ENCODE data around the gene SDCCAG8. TPM values are rescaled to one million over a fixed set of nuclear protein-coding genes. Genes with fewer than 3 reads are reported as not detected.
"Not testable (repeated sequence)": the region's sequence is repeated elsewhere in the genome, so short reads cannot be mapped to it uniquely, and the experiment has no call there.

Gene SDCCAG8
- total RNA-seq, 1 donor from 2014 or later, result 105 TPM

DNA sequence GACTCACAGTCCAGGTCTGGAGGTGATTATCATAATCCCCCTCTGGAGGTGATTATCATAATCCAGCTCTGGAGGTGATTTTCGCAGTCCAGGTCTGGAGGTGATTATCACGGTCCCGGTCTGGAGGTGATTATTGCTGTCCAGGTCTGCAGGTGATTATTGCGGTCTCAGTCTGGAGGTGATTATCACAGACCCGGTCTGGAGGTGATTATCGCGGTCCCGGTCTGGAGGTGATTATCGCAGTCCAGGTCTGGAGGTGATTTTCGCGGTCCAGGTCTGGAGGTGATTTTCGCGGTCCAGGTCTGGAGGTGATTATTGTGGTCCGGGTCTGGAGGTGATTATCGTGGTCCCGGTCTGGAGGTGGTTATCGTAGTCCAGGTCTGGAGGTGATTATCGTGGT is 76.6 kb downstream of the SDCCAG8 start:
- no peak for DNase-seq (ENCODE audit: low spot score)

DNA sequence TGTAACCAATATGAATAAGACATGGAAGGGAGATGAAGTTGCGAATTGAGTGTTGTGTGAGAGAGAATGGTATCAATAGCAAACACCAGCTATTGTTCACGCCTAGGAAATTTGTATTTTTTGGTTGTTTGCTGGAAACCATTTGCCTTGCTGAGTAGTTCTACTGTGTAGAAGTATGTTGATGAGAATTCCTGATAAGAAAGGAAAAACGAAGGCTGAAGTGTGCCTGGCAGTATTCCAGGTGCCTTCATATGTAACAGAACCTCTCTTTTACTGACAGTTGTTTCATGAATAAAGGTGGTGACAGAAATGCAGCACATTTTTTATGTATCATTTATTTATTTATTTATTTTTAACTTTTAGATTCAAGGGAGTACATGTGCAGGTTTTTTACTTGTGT is 79.5 kb downstream of the SDCCAG8 start:
- DNase-seq (ENCODE audit: low spot score), result peak; percentile 23

DNA sequence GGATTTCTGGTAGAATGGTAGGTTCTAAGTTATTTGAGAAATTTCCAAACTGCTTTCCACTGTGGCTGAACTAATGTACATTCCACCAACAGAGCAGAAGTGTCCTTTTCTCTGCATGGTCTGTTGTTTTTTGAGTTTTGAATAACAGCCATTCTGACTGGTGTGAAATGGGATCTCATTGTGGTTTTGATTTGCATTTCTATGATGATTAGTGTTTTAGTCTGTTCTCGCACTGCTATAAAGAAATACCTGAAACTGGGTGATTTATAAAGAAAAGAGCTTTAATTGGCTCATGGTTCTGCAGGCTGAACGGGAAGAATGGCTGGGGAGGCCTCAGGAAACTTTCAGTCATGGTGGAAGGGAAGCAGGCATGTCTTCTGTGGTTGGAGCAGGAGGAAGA is 80.3 kb downstream of the SDCCAG8 start:
- DNase-seq (ENCODE audit: low spot score), result no peak

DNA sequence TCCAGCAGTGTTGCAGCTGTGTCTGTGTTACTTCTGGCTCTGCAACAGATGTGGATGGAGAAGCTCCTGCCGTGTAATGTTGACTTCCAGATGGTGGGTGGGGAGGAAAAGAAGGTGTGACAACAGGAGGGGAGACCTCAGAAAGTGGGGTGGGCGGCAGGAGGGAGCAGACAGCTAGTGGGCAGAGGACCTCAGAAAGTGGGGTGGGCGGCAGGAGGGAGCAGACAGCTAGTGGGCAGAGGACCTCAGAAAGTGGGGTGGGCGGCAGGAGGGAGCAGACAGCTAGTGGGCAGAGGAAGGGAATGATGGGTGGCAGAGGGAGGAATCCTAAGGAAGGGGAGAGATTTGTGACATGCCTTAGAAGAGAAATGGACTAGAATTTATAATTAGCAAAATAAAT is 83.0 kb downstream of the SDCCAG8 start:
- DNase-seq (ENCODE audit: low spot score), result not testable (repeated sequence)

DNA sequence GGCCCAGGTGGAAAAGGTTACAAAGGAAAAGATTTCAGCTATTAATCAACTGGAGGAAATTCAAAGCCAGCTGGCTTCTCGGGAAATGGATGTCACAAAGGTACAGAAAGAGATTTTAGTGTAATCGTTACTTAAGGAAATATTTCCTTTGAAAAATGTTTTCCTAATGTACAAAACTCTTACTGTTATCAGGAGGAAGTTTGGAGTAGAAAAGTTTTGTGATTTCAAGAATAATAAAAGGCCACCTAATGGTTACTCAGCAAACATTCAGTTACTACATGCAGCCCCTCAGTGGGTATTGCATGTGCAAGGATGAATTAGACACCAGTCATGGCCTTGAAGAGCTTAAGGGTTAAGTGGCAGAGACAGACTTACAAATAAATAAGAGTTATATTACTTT is 85.2 kb downstream of the SDCCAG8 start:
- DNase-seq (ENCODE audit: low spot score), result no peak

DNA sequence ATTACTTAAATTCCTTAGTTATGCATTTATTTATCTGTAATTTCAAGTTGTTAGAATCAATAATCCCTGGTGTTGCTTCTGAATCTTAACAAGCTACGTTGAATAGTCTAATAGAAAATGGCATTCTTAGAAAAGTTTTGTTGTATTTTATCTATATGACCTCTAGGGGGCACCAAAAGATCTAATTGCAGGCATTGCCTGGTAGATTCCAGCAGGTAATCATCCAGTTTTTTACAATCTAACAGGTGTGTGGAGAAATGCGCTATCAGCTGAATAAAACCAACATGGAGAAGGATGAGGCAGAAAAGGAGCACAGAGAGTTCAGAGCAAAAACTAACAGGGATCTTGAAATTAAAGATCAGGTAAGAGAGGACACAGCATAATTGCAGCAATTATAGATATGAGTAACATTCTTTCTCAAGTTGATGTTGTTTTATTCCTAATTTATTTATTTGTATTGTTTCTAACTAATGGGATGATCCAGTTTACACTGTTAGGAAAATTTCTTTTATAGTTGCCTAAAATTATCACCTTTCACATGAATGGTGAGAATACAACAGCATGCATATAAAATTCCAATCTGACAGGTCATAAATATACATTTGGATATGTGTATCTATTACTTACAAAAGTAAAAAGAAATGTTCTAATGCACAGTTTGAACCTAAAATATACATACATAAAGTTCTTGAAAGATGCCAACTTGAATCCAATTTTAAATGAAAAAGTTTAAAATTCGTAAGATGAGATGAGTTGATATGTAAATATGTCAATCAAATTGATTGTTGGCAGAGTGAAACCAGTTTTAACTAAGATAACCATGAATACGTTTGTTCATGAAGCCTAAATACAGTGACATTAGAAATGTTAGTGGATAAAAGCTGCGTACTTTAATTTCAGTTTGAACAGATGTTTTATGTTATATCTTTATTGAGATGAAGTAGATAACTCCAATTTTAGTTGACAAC is 88.4 kb downstream of the SDCCAG8 start:
- peak; percentile 28 for DNase-seq (ENCODE audit: low spot score)

DNA sequence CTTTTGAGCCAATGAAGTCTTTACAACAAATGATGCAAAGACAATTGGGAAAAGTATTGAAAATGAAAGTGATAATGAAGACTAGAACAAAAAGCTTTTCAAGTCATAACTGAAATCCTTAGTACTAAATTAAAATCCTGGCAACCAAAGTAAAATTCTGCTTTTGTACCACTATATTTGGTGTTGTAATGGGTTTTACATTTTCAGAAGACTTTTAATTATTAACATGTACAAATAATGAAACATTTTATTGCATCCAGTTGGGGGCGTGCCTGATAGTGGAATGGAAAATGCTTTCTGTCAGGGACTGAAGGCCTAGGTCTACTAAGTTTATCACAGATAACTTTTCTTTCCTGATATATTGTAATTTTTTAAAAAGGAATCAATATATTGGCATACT is 89.4 kb downstream of the SDCCAG8 start:
- no peak for DNase-seq (ENCODE audit: low spot score)

DNA sequence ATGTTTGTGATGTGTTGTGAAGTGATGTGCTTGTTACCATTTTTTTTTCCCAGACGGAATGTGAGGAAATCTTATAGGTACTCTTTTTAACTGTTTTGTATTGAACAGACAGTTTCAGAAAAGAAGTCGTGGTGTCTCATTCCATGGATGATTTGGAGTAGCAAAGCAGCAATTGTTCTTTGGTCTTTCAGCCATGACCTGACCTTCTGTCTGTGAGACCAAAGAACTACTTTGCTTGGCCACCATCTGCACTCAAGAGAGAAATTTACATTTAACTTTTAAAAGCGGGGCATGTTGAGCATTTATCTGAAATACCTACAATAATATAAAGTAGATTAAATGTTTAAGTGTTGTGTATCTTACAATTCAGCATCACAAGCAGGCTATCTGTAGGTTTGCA is 90.2 kb downstream of the SDCCAG8 start:
- no peak for DNase-seq (ENCODE audit: low spot score)

DNA sequence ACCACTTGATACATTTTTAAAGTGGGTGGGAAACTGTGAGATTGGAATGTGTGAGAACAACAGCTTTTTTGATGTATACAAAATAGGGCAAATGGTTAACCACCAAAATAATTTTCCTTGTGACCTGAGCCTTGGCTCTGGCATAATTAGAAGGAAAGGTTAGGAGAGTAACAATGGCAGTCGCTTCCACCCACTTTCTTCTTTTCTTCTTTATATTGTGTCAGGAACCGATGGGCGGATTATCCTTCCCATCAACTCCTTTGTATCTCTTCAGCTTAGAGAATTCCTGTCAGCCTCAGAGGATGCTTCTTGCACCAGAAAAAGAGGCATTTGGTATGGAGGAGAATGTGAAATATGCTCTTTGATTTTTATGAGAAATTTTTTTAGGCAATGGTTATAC is 90.6 kb downstream of the SDCCAG8 start:
- no peak for DNase-seq (ENCODE audit: low spot score)

DNA sequence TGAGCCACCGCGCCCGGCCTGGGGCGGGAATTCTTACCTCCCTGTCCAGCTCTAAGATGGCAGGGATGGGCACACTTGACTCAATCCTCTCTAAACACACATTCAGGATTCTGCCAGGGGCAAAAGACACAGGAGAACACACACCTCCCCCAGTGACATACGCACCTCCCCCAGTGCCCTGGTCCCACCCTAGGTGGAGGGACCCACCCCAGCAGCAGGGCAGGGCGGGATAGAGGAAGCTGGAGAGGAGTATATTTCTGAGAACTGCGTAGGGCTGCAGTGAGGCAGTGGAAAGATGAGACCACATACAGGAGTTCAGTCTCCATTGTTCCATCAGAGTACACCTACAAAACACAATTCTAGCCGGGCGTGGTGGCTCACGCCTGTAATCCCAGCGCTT is 92.5 kb downstream of the SDCCAG8 start:
- DNase-seq (ENCODE audit: low spot score), result no peak

DNA sequence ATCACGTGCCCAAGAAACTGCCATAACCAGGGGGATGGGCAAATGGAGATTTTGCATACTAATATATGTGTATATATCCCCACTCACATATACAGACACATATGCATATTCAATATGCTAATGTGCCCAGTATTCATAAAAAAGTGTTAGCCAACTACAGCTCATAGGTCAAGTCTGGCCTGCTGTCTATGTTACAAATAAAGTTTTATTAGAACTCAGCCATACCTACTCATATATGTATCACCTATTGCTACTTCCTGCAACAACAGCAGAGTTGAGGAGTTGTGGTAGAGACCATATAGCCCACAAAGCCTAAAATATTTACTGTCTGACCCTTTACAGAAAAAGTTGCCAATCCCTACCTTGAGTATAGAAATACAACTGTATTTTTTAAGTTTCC is 93.3 kb downstream of the SDCCAG8 start:
- DNase-seq (ENCODE audit: low spot score), result no peak

DNA sequence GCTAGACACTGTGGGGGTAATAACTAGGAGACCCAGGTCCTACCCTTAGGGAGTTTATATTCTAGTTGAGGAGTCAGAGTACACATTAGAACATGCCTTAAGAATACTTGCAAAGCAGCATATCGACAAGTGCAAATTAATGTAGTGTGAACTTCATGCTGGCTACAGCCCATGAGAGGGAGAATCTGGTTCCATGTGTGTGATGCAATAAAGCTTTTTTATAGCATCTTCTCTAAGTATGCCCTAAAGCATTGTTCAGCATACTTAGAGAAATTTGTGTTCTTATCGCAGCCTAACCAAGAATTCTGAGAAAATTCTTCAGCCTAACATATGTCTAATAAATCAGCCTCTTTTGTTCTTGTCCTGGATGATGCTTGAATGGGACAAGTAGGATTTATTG is 95.5 kb downstream of the SDCCAG8 start:
- DNase-seq (ENCODE audit: low spot score), result no peak

DNA sequence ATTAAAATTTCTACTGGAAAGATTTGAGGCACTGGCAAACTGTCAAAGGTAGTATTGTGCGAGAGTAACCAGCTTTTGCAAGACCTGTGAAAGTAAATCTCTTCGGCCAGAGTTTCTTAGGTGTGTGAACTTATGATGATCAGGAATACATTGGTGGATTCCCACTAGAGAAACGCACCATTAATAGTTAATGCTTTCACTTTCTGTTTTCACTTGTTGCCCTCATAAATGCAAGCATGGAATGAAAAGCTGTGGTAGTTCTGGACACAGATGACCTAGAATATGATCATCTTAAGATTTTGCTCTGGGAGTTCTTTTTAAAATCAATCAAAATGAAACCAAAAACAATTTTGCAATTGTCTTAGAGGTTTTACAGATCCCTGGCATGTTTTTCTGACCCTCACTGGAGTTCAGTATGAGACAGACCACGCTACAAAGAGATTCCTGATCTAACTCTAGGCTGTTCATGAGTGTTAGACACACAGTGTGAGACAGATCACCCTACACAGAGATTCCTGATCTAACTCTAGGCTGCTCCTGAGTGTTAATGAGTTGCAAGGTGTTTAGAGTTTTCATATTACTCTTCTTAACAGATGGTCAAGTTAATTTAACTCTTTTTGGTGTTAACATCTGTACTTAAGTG is 98.8 kb downstream of the SDCCAG8 start:
- no peak for DNase-seq (ENCODE audit: low spot score)

DNA sequence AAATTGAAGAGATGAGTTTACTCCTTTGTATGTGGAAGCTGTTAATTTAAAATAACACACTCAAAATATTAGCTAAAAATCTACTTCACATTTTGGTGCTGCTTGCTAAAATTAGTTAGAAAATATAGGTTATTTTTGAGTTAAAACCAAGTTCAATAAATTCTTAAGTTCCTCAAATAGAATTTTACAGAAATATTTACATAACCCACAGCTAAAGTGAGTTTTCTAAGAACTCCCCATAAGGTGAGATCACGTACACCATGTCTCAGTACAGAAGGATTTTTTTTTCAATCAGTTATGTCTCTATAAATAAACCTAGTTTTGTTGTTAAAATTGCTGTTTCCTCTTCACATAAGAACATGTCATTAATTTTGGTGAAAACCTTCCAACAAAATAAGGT is 108.0 kb downstream of the SDCCAG8 start:
- no peak for DNase-seq (ENCODE audit: low spot score)

DNA sequence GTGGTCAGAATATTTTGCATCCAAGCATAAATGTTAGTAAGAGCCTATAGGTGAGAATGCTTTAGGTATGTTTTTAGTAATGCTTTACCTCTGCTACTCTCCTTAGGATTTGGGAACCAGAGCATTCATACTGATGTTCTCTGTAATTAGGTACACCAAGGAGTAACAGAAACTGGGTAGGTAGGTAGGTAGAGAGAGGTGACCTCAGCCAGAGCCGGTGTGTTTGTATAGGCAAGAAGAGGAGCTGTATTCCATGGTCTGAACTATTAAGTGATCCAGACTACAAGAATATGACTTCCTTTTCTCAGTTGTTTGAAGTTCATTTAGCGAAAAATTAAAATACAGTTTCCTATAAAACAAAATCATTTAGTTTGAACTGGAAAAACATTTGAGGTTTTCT is 108.5 kb downstream of the SDCCAG8 start:
- no peak for DNase-seq (ENCODE audit: low spot score)

DNA sequence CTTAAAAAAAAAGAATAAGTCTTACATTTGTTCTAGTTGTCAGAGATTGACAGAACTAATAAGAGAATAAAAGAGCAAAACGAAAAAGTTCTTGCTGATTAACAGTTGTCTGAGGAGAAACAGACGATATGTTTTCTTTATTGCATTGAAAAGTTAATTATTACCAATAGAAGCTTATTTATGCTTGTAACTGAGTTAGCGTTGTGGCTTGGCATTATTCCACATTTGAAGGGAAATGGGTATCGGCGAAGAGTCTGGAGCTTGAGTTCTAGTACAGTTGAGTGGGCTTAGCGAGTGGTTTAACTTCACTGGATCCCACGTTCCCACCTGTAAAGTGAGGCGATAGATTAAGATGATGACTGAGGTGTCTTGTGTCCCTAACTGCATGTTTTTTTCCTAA is 109.0 kb downstream of the SDCCAG8 start:
- DNase-seq (ENCODE audit: low spot score), result no peak

DNA sequence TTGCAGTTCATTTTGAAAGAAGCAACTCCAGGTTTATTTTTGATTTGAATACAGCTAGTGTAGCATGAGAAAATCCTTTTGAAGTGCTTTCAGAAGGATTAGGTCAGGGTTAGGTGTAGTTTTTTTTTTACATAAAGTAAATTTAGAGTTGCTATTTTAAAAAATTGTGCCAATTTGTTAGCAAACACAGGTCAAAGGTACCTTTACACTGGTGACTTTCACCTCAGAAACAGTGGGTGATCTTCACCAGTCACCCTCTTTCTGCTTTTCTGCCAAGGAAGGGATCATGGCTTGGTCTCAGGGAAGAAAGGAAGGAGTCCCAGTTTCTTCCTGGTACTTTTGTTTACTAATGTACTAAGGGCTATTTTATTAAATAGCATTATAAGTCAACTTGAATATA is 111.5 kb downstream of the SDCCAG8 start:
- DNase-seq (ENCODE audit: low spot score), result no peak

DNA sequence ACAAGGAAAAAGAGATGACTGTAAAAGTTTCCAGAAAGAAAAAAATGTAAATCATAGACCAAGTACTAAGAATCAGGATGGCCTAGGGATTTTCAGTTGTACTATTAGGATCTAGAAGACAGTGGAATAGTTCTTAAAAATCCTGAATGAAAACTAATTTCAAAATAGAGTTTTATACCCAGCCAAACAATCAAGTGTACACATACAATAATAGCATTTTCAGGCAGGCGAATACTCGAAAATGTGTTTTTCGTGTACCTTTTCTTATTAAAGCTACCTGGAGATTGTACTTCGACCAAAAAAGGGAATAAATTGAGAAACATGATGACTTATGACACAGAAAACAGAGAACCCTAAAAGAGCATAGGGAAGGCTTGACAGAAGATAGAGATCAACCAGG is 118.6 kb downstream of the SDCCAG8 start:
- DNase-seq (ENCODE audit: low spot score), result no peak

DNA sequence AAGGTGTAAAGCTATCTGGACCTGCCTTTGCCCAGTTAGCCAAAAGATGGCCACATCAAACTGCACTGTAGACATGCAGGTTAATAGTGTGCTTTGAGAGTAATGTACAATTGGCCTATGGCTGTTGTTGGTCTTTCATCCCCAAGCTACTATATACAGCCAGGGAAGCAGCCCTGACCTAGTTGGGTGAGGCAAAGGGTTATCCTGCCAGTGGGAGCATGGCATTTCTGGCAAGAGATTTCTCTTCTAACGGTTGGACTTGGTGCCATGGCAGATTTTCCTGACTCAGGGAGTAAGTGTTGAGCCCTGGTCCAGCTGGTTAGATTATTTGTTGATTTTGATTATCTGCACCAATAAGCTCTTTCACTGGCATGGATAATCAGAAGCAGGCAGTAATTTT is 119.8 kb downstream of the SDCCAG8 start:
- DNase-seq (ENCODE audit: low spot score), result no peak

DNA sequence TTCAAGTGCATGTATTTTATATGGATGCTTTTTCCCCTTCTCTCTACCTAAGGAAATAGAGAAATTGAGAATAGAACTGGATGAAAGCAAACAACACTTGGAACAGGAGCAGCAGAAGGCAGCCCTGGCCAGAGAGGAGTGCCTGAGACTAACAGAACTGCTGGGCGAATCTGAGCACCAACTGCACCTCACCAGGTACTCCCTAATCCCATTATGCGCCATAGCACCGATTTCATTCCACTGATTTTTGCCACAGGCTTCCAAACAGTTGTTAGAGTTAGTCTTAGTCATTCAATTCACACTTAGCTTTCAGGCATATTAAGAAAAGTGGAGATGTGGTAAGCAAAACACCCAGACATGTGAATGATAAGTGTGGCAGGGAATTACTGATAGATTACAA is 122.8 kb downstream of the SDCCAG8 start:
- DNase-seq (ENCODE audit: low spot score), result no peak

DNA sequence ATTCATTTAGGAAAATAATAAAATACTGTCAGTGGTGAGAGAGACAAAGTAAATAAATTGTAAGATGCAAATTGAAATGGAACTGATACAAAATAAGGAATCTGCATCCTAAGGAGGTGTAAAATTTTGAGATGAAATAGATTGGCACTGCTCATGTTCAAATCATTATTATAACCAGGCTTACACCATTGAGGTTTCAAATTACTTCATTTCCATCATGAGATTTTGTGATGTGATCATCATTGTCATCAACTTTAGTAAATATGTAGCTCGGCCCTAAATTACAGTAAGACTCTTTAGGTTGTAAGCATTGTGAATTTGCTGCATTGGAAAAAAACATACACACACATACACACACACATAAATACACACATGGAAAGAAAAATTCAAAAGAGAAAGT is 123.4 kb downstream of the SDCCAG8 start:
- DNase-seq (ENCODE audit: low spot score), result no peak

DNA sequence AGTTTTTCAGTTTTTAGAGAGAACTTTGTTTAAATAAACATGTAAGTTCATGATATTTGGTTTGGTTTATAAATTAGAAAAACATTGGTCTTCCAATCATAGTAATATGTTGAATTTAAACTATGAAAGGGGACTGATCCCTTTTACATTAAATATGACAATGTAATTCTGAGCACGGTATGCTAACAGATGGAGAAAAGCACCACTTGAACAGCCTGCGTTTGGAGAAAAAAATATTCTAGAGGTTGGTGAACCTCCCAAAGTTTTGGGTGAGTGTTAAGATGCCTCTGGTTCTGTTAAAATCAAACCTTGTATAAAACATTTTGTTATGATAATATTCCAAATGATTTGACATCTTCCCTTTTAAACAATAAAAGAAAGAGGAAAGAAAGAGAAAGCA is 123.9 kb downstream of the SDCCAG8 start:
- no peak for DNase-seq (ENCODE audit: low spot score)

DNA sequence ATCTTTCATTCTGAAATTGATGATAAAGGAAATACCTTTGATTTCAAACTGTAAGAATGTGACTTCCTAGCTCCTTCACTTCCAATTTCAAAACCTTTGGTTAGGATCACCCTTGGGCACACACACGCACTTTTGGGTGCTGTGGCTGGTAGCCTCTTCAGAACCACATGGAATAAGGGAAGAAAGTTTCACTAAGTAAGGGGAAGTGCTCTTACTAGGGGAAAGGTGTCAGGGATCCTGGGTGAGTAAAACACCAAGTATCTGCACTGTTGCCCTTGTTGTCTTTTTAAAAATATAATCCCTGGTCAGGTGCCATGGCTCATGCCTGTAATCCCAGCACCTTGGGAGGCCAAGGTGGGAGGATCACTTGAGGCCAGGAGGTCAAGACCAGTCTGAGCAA is 132.4 kb downstream of the SDCCAG8 start:
- peak; percentile 2 for DNase-seq (ENCODE audit: low spot score)
